Measurements from ENCODE around the gene YAF2.
"Not testable (repeated sequence)": the region's sequence is repeated elsewhere in the genome, so short reads cannot be mapped to it uniquely, and the experiment has no call there.

The YAF2 gene

DNA sequence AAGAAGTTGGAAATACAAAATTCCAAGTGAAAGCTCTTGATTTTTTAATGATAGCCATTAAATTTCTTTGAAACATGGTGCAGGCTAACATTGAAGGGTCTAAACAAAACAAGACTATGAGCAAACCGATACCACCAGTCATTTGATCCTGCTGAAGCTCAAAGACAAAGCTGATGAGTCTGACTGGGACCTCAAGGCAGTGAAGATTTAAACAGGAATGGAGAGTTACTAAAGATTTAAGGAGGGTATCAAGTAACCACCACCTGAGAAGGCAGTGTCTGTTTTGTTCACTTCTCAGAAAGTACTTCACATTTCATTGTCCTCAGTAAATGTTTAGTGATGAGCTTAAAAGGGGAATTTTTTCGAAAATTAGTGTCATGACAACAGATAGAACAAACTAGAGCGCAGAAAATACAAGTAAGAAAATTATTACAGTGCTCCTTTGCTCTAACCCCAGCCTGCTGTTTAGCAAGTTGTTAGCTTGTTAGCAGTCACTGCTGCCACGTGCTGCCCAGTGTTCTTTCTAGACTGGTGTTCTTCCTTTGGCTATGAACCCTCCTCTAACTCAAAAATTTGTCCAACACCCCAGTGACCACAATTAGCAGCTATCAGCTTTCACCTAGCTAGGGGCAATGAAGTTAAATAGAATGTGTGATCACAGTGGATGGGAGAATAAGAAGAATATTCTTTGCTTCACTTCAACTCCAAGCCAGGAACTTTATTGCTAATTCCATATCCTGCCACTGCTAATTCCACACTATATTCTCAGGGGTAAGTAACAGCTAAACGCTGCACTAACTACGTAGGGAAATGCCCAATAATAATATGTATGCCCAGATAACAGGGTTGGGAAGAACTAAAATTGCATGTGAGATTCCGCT lies 41.1 kb downstream of the YAF2 start:
- no peak for DNase-seq (ENCODE audit: low spot score)

DNA sequence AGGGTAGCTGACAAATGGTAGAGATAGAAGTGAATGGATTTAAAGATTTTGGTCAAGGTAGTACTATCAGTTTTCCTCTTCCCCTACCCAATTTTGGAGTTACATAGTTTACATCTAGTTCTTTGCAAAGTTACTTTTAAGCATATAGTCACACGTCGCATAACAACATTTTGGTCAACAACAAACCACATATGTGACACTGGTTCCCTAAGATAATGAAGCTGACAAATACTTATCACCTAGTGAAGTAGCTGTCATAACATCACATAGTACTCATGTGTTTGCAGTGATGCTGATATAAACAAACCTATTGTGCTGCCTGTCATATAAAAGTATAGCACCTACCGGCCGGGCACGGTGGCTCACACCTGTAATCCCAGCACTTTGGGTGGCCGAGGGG lies 45.4 kb downstream of the YAF2 start:
- no peak for DNase-seq (ENCODE audit: low spot score)

- no peak for DNase-seq (ENCODE audit: low spot score)
Observed at GRCh38 chr12:42192258-42192657, 45.8 kb downstream of the YAF2 start.

- DNase-seq (ENCODE audit: low spot score), result no peak
Observed at GRCh38 chr12:42190376-42190775, 47.7 kb downstream of the YAF2 start.

DNA sequence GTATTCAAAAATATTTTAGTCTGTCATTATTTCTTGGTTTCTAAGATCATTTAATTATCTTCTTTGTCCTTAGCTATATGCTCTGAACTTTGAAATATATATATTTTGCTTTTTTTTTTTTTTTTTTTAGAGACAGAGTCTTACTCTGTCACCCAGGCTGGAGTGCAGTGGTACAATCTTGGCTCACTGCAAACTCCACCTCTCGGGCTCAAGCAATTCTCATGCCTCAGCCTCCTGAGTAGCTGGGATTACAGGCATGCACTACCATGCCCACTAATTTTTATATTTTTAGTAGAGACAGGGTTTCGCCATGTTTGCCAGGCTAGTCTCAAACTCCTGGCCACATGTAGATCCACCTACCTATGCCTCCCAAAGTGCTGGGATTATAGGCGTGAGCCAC lies 49.8 kb downstream of the YAF2 start:
- not testable (repeated sequence) for DNase-seq (ENCODE audit: low spot score)

- no peak for DNase-seq (ENCODE audit: low spot score)
Observed at GRCh38 chr12:42187799-42188198, 50.2 kb downstream of the YAF2 start.

- no peak for DNase-seq (ENCODE audit: low spot score)
Observed at GRCh38 chr12:42186793-42187192, 51.3 kb downstream of the YAF2 start.

DNA sequence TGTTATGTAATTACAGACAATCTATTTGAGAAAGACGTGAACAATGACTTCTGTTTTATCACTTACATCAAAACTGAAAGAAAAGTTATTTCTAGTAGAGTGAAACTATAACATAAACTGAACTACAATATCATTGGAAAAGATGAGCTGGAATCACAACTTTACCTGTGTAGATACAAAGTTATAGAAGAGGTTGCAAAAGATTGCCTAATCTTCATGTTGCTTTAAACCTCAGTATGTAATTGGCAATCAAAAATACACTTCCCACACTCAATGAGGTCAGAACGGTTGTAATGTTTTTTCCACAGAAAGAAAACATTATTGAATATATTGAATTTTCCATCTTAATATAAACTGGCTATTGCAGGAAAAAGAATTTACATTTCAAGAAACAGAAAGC lies 55.7 kb downstream of the YAF2 start:
- DNase-seq (ENCODE audit: low spot score), result no peak

DNA sequence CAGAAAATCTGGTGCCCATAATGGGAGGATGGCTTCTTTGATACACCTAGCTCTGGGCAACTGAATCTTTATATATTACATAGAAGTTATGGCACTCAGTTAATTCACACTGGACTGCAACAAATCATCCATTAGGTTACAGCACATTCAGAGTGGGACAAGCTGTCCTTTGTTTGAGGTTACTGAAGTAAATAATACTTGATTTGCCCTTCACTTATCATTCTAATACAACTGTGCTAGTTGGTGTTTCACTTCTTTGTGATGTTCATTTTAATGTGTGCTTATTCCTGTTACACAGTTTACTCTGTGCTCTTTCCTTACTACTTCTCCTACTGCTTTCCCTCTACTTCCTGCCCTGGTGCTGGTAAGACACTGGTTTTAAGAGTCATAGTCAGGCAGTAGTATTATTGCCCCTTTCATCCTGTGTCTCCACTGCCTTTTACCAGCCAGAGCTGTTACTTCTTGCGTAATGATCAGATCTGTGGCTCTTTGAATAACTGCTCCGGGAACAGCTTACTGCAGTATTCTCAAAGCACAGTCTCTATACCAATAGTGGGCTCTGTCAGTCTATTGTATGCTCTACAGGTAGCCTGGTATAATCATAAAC lies 57.0 kb downstream of the YAF2 start:
- DNase-seq (ENCODE audit: low spot score), result no peak

DNA sequence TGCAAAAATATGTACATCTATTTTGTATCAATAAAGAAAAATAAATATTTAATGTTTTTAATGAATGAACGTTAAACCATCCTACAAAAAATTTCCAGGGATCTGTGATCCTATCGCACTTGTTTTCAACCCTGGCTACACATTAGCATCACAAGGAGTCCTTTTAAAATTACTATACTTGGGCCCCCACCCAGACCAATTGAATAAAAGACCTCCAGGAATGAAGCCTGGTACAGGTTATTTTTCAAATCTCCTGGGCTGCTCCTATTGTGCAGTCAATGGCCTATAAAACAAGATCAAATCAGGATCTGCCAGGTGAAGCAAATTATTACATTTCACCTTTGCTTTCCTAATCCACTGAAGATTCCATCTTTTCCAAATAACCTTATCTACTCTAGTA lies 59.9 kb downstream of the YAF2 start:
- DNase-seq (ENCODE audit: low spot score), result no peak

DNA sequence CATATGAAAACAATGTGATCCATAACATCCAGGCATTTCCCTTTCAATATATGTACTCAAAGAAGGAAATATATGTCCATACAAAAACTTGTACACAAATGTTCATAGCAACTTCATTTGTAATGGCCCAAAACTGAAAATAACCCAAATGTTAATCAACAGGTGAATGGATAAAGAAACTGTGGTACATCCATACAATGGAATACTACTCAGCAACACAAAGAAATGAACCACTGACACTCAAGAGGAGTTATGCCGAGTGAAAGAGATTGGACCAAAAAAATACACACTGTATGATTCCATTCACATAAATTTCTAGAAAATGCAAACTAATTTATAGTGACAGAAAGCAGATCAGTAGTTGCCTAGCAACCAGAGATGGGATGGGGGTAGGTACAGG lies 63.1 kb downstream of the YAF2 start:
- no peak for DNase-seq (ENCODE audit: low spot score)

- no peak for DNase-seq (ENCODE audit: low spot score)
Observed at GRCh38 chr12:42173961-42174521, 64.0 kb downstream of the YAF2 start.

GRCh38 chr12:42172441-42173210 lies 65.4 kb downstream of the YAF2 start:
- no peak for DNase-seq (ENCODE audit: low spot score)

GRCh38 chr12:42167711-42168110 lies 70.3 kb downstream of the YAF2 start:
- DNase-seq (ENCODE audit: low spot score), result no peak

DNA sequence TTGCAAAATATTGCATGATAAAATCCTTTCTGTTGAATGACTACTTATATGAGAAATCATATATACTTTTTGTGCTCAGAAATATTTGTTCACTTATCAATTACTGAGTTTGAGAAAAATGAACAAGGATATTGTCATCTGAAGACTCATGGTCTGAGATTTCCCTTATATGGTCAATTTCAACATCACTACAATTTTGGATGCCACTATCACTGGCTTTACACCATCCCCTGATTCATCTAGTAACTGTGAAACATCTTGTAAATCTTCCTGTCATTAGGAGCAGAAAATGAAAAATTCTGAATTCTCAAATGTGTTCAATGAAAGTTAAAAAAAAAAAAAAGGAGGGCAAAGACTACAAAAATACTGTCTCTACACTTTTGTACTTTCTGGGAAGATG lies 71.5 kb downstream of the YAF2 start:
- no peak for DNase-seq (ENCODE audit: low spot score)

GRCh38 chr12:42163913-42164312 lies 74.1 kb downstream of the YAF2 start:
- no peak for DNase-seq (ENCODE audit: low spot score)

GRCh38 chr12:42162965-42163364 lies 75.1 kb downstream of the YAF2 start:
- DNase-seq (ENCODE audit: low spot score), result no peak

- no peak for DNase-seq (ENCODE audit: low spot score)
Observed at GRCh38 chr12:42162193-42162592, 75.9 kb downstream of the YAF2 start.

DNA sequence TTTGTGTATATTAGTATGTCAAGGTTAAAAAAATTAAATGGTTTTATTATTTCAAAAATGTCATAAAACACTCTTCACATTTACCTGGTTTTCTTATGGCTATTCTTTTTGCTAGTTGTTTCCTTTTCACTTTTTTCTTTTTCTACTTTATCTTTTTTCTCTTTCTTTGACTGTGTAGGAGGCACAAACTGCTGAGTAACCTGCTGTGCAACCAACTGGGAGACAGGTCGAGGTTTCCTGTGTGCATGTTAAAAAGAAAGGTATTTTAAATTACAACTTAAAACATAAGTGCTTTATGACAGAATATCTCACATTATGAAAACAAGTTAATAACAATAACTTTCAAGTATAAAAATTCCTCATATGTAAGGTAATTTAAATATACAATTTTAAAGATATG lies 76.5 kb downstream of the YAF2 start:
- DNase-seq (ENCODE audit: low spot score), result no peak

DNA sequence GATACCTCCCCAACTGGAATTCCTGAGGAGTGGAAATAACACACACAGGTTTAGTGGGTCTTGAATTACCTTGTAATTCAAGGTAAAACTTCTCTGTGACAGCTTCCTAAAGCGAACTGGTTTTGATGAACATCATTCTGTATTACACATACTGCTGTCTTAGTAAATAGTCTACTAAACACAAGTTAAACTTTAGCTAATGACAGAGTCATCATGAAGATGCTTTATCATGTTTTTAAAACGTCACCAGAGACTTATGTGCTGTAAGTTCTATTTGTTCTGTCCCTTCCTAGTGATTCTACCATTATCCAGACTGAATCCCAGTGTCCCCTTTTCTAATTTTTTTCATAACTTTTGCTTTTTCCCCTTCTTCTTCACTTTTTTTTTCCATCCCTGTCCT lies 81.8 kb downstream of the YAF2 start:
- no peak for DNase-seq (ENCODE audit: low spot score)

- no peak for DNase-seq (ENCODE audit: low spot score)
Observed at GRCh38 chr12:42145552-42146215, 92.4 kb downstream of the YAF2 start.

DNA sequence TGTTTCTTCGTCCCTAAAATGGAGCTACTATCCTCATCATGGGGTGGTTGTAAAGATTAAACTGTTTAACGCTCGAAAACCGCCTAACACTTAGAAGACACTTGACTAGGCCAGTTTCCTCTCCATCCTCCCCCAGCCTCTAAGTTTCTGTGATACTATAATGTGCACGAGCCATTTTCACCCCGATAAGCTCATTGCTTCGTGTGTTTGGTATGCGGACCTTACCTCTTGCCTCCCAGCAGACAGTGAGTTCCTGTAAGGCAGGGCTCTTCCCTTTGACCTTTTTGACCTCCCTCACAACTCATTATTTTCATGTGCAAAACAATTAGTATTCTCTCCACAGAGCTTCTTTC lies 92.9 kb downstream of the YAF2 start:
- DNase-seq (ENCODE audit: low spot score), result no peak
